Measurements from ENCODE around the gene HCN2. TPM values are rescaled to one million over a fixed set of nuclear protein-coding genes. Genes with fewer than 3 reads are reported as not detected.

HCN2 gene
- total RNA-seq, 3 donors from 2014 or later: under 0.01 to 0.44 TPM; not detected in 1

GRCh38 chr19:644789-645188 is 55.1 kb downstream of the HCN2 start:
- no peak for DNase-seq (ENCODE audit: low spot score in 2 of 2)
- Histone ChIP-seq H3K4me3 (no peak overlapping the region), H3K4me1 (no peaks in the 10 kb centered on the region), H3K27me3 (no peaks in the 10 kb centered on the region), H3K9me3 (no peaks in the 10 kb centered on the region), H3K27ac (no peak overlapping the region), H3K36me3 (no peaks in the 10 kb centered on the region)
- TF ChIP-seq CTCF (IDR thresholded peaks at IDR 0.05) (no peak), POLR2AphosphoS5 (IDR thresholded peaks at IDR 0.05) (no peak), POLR2A (IDR thresholded peaks at IDR 0.05) (no peak)
- intact Hi-C loops (cut with DNase I; ENCODE audit: low total_unique reads): no loop called here

- H3K4me3 ChIP-seq: no peak overlapping the region
- DNase-seq (ENCODE audit: low spot score in 2 of 2): no peak
- intact Hi-C loops (cut with DNase I; ENCODE audit: low total_unique reads): no loop called here
- TF ChIP-seq CTCF (IDR thresholded peaks at IDR 0.05): no peak
- TF ChIP-seq POLR2AphosphoS5 (IDR thresholded peaks at IDR 0.05): no peak
- TF ChIP-seq POLR2A (IDR thresholded peaks at IDR 0.05): no peak
- no peak overlapping the region for H3K27ac ChIP-seq
- no peaks in the 10 kb centered on the region for H3K4me1 ChIP-seq
- H3K27me3 ChIP-seq: no peaks in the 10 kb centered on the region
- H3K36me3 ChIP-seq: no peaks in the 10 kb centered on the region
- no peaks in the 10 kb centered on the region for H3K9me3 ChIP-seq
These were observed 56.5 kb downstream of the HCN2 start for GRCh38 chr19:645912-646778.

- no peak overlapping the region for H3K27ac ChIP-seq
- no peak for TF ChIP-seq CTCF (IDR thresholded peaks at IDR 0.05)
- no peak for TF ChIP-seq POLR2AphosphoS5 (IDR thresholded peaks at IDR 0.05)
- no peak for TF ChIP-seq POLR2A (IDR thresholded peaks at IDR 0.05)
- no peaks in the 10 kb centered on the region for H3K27me3 ChIP-seq
- no peak for DNase-seq (ENCODE audit: low spot score in 2 of 2)
- H3K9me3 ChIP-seq: no peaks in the 10 kb centered on the region
- H3K4me3 ChIP-seq: no peak overlapping the region
- intact Hi-C loops (cut with DNase I; ENCODE audit: low total_unique reads): no loop called here
- H3K4me1 ChIP-seq: no peaks in the 10 kb centered on the region
- no peaks in the 10 kb centered on the region for H3K36me3 ChIP-seq
These were observed 57.3 kb downstream of the HCN2 start for GRCh38 chr19:646779-647565.

- intact Hi-C loops (cut with DNase I; ENCODE audit: low total_unique reads): no loop called here
These were observed 58.0 kb downstream of the HCN2 start for GRCh38 chr19:647566-648284.

More at GRCh38 chr19:647566-648284, 58.0 kb downstream of the HCN2 start:
- no peaks in the 10 kb centered on the region for H3K9me3 ChIP-seq
- no peaks in the 10 kb centered on the region for H3K27me3 ChIP-seq
- H3K36me3 ChIP-seq: no peaks in the 10 kb centered on the region
- TF ChIP-seq POLR2A (IDR thresholded peaks at IDR 0.05): no peak
- no peak for TF ChIP-seq CTCF (IDR thresholded peaks at IDR 0.05)
- no peak for TF ChIP-seq POLR2AphosphoS5 (IDR thresholded peaks at IDR 0.05)
- H3K4me3 ChIP-seq: no peak overlapping the region
- no peak overlapping the region for H3K27ac ChIP-seq
- DNase-seq (ENCODE audit: low spot score in 2 of 2): no peak
- no peaks in the 10 kb centered on the region for H3K4me1 ChIP-seq

All from breast epithelium (tissue), 4 donors.